Esophagus squamous epithelium (tissue), 4 donors: ENCODE data around the gene AANAT.

ENCODE experiments used
- POLR2A ChIP-seq, 4 donors: fragments of 450-650 bp; IDR thresholded peaks; one replicate each; pipeline ENCODE4 v1.6.1; 2017; ENCODE audit warnings: antibody characterized with exemption in 4 of 4, mild to moderate bottlenecking in 4 of 4, moderate library complexity in 3 of 4
- TF ChIP-seq, protein P1 (sequence below), 6 experiments: fragments of 450-650 bp in 4 of 6; fragments of 200-600 bp in 2 of 6; sonication (generic) in 2 of 6; IDR thresholded peaks; one replicate each; pipeline ENCODE4 v1.5.1; 2016 to 2019; ENCODE audit warnings: antibody characterized with exemption in 6 of 6, mild to moderate bottlenecking in 4 of 6, moderate library complexity in 4 of 6

DNA sequence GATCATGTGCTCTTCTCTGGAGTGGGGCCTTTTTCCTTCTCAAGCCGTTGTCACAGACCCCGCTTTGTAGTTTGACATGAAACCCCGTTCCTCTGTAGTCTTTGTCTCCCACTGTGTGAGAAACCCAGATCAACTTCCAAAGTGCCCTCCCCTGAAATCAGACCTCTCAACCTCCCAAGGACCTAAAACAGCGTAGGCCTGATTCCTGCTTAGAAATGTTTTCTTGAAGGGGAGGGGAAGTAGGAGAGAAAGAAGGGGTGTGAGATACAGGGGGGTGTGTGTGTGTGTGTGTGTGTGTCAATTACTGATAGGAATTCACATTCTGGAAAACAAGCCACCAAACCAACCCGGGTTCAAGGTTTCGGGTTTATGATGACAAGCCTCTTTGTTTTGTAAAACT lies 15.9 kb upstream of the AANAT start:
- TF ChIP-seq POLR2A (IDR thresholded peaks at IDR 0.05), result no peak
- TF ChIP-seq, protein P1, sequence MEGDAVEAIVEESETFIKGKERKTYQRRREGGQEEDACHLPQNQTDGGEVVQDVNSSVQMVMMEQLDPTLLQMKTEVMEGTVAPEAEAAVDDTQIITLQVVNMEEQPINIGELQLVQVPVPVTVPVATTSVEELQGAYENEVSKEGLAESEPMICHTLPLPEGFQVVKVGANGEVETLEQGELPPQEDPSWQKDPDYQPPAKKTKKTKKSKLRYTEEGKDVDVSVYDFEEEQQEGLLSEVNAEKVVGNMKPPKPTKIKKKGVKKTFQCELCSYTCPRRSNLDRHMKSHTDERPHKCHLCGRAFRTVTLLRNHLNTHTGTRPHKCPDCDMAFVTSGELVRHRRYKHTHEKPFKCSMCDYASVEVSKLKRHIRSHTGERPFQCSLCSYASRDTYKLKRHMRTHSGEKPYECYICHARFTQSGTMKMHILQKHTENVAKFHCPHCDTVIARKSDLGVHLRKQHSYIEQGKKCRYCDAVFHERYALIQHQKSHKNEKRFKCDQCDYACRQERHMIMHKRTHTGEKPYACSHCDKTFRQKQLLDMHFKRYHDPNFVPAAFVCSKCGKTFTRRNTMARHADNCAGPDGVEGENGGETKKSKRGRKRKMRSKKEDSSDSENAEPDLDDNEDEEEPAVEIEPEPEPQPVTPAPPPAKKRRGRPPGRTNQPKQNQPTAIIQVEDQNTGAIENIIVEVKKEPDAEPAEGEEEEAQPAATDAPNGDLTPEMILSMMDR (IDR thresholded peaks at IDR 0.05), result no peak
